ENCODE measurements around the gene STRIP1.

The STRIP1 gene

GRCh38 chr1:109997204-109997866 lies 37.1 kb upstream of the STRIP1 start:
- H3K79me1 ChIP-seq (replicated peaks; ENCODE audit: low read length, poor library complexity, severe bottlenecking), result peaks cover 34% of the 10 kb centered on the region
- 97% methylated on average over 6 of the region's 7 CpGs for whole genome bisulfite sequencing
- no peak for DNase-seq
- H2BK12ac ChIP-seq (ENCODE audit: low read length in 2 of 2), result no peak overlapping the region
- no peak overlapping the region for H2AFZ ChIP-seq (ENCODE audit: low read depth, low read length)
- H3K36me3 ChIP-seq (ENCODE audit: control insufficient read depth in 1 of 2, insufficient read depth in 2 of 2, low read depth in 1 of 2, low read length in 2 of 2), result peaks cover 3 to 22% of the 10 kb centered on the region in 2 experiments
- H3K4ac ChIP-seq (ENCODE audit: low read depth in 1 of 2, low read length in 2 of 2), result peak overlapping the region in 1 of 2 experiments; percentile 10
- no peaks in the 10 kb centered on the region for H3K4me1 ChIP-seq (ENCODE audit: control insufficient read depth, insufficient read depth, low read depth, low read length)
- H2BK15ac ChIP-seq (ENCODE audit: low read depth, poor library complexity, severe bottlenecking), result no peak overlapping the region
- H3K18ac ChIP-seq (ENCODE audit: low read depth in 1 of 2, low read length in 2 of 2), result no peak overlapping the region
- H4K8ac ChIP-seq (ENCODE audit: low read length), result no peak overlapping the region
- no peak overlapping the region for H3K23ac ChIP-seq (ENCODE audit: low read length in 2 of 2)
- H3K4me3 ChIP-seq (ENCODE audit: insufficient read depth in 1 of 2, low read depth in 1 of 2, low read length in 2 of 2), result no peak overlapping the region
- H3K27me3 ChIP-seq (ENCODE audit: control insufficient read depth in 1 of 2, insufficient read depth in 1 of 2, low read length in 2 of 2), result no peaks in the 10 kb centered on the region
- no peak overlapping the region for H4K91ac ChIP-seq (ENCODE audit: low read length)
- H2AK5ac ChIP-seq (ENCODE audit: low read length, severe bottlenecking), result no peak overlapping the region
- H3K9ac ChIP-seq (ENCODE audit: low read length), result no peak overlapping the region
- no peak overlapping the region for H3K14ac ChIP-seq (ENCODE audit: low read length in 2 of 2)
- no peak overlapping the region for H2BK5ac ChIP-seq (ENCODE audit: low read depth, low read length, poor library complexity, severe bottlenecking)
- no peak overlapping the region for H3K4me2 ChIP-seq (ENCODE audit: low read length, poor library complexity, severe bottlenecking)
- H3K27ac ChIP-seq (ENCODE audit: low read length, poor library complexity, severe bottlenecking), result peak overlapping the region; percentile 39
- no peak overlapping the region for H2BK120ac ChIP-seq (ENCODE audit: low read depth, low read length)
- H3K9me3 ChIP-seq (ENCODE audit: control insufficient read depth, low read length), result no peaks in the 10 kb centered on the region

DNA sequence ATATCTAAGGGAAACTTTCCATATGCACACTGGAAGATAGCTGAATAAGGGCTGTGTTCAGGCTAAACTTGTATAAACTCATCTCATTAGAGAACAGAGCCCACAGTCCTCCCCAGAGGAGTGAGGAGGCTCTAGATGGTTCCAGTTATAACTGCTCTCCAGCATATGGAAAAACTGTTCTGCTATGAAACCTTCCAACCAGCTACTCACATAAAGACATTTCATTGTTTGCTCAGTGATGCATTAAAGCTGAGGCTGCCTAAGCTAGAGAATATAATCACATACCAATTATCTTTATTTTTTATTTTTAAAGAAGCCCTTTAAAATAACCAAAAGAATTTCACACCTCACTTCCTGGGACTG lies 36.6 kb upstream of the STRIP1 start:
- H3K23ac ChIP-seq (ENCODE audit: low read length in 2 of 2), result no peak overlapping the region
- DNase-seq, result no peak
- peaks cover 3 to 22% of the 10 kb centered on the region in 2 experiments for H3K36me3 ChIP-seq (ENCODE audit: control insufficient read depth in 1 of 2, insufficient read depth in 2 of 2, low read depth in 1 of 2, low read length in 2 of 2)
- H4K91ac ChIP-seq (ENCODE audit: low read length), result no peak overlapping the region
- no peak overlapping the region for H3K14ac ChIP-seq (ENCODE audit: low read length in 2 of 2)
- H2AK5ac ChIP-seq (ENCODE audit: low read length, severe bottlenecking), result no peak overlapping the region
- H3K4me1 ChIP-seq (ENCODE audit: control insufficient read depth, insufficient read depth, low read depth, low read length), result no peaks in the 10 kb centered on the region
- H3K9ac ChIP-seq (ENCODE audit: low read length), result no peak overlapping the region
- H2AFZ ChIP-seq (ENCODE audit: low read depth, low read length), result no peak overlapping the region
- H3K4me3 ChIP-seq (ENCODE audit: insufficient read depth in 1 of 2, low read depth in 1 of 2, low read length in 2 of 2), result no peak overlapping the region
- H3K79me1 ChIP-seq (replicated peaks; ENCODE audit: low read length, poor library complexity, severe bottlenecking), result peaks cover 32% of the 10 kb centered on the region
- H2BK15ac ChIP-seq (ENCODE audit: low read depth, poor library complexity, severe bottlenecking), result no peak overlapping the region
- H3K18ac ChIP-seq (ENCODE audit: low read depth in 1 of 2, low read length in 2 of 2), result no peak overlapping the region
- H3K9me3 ChIP-seq (ENCODE audit: control insufficient read depth, low read length), result no peaks in the 10 kb centered on the region
- no peaks in the 10 kb centered on the region for H3K27me3 ChIP-seq (ENCODE audit: control insufficient read depth in 1 of 2, insufficient read depth in 1 of 2, low read length in 2 of 2)
- H4K8ac ChIP-seq (ENCODE audit: low read length), result no peak overlapping the region
- H2BK12ac ChIP-seq (ENCODE audit: low read length in 2 of 2), result no peak overlapping the region
- H3K4ac ChIP-seq (ENCODE audit: low read depth in 1 of 2, low read length in 2 of 2), result no peak overlapping the region
- no peak overlapping the region for H2BK120ac ChIP-seq (ENCODE audit: low read depth, low read length)
- H2BK5ac ChIP-seq (ENCODE audit: low read depth, low read length, poor library complexity, severe bottlenecking), result no peak overlapping the region
- peak overlapping the region; percentile 39 for H3K27ac ChIP-seq (ENCODE audit: low read length, poor library complexity, severe bottlenecking)
- no peak overlapping the region for H3K4me2 ChIP-seq (ENCODE audit: low read length, poor library complexity, severe bottlenecking)

GRCh38 chr1:110002695-110003094 lies 31.7 kb upstream of the STRIP1 start:
- H2AK5ac ChIP-seq (ENCODE audit: low read length, severe bottlenecking), result no peak overlapping the region
- peaks cover 0 to 5% of the 10 kb centered on the region in 2 experiments for H3K36me3 ChIP-seq (ENCODE audit: control insufficient read depth in 1 of 2, insufficient read depth in 2 of 2, low read depth in 1 of 2, low read length in 2 of 2)
- H3K4me1 ChIP-seq (ENCODE audit: control insufficient read depth, insufficient read depth, low read depth, low read length), result peaks cover 2% of the 10 kb centered on the region
- DNase-seq, result no peak
- no peak overlapping the region for H3K18ac ChIP-seq (ENCODE audit: low read depth in 1 of 2, low read length in 2 of 2)
- H3K4ac ChIP-seq (ENCODE audit: low read depth in 1 of 2, low read length in 2 of 2), result no peak overlapping the region
- H2BK15ac ChIP-seq (ENCODE audit: low read depth, poor library complexity, severe bottlenecking), result no peak overlapping the region
- no peak overlapping the region for H2BK120ac ChIP-seq (ENCODE audit: low read depth, low read length)
- H3K79me1 ChIP-seq (replicated peaks; ENCODE audit: low read length, poor library complexity, severe bottlenecking), result peaks cover 16% of the 10 kb centered on the region
- peak overlapping the region; percentile 39 for H3K27ac ChIP-seq (ENCODE audit: low read length, poor library complexity, severe bottlenecking)
- H3K14ac ChIP-seq (ENCODE audit: low read length in 2 of 2), result no peak overlapping the region
- H3K4me2 ChIP-seq (ENCODE audit: low read length, poor library complexity, severe bottlenecking), result no peak overlapping the region
- no peak overlapping the region for H4K91ac ChIP-seq (ENCODE audit: low read length)
- H3K23ac ChIP-seq (ENCODE audit: low read length in 2 of 2), result no peak overlapping the region
- H4K8ac ChIP-seq (ENCODE audit: low read length), result no peak overlapping the region
- H2AFZ ChIP-seq (ENCODE audit: low read depth, low read length), result no peak overlapping the region
- H3K4me3 ChIP-seq (ENCODE audit: insufficient read depth in 1 of 2, low read depth in 1 of 2, low read length in 2 of 2), result no peak overlapping the region
- H3K9me3 ChIP-seq (ENCODE audit: control insufficient read depth, low read length), result no peaks in the 10 kb centered on the region
- no peak overlapping the region for H2BK5ac ChIP-seq (ENCODE audit: low read depth, low read length, poor library complexity, severe bottlenecking)
- no CpG with 5 or more reads among the region's 1 CpG for WGBS
- H2BK12ac ChIP-seq (ENCODE audit: low read length in 2 of 2), result no peak overlapping the region
- peak overlapping the region; percentile 81 for H3K9ac ChIP-seq (ENCODE audit: low read length)
- no peaks in the 10 kb centered on the region for H3K27me3 ChIP-seq (ENCODE audit: control insufficient read depth in 1 of 2, insufficient read depth in 1 of 2, low read length in 2 of 2)

GRCh38 chr1:110003747-110004428 lies 30.5 kb upstream of the STRIP1 start:
- no peaks in the 10 kb centered on the region for H3K9me3 ChIP-seq (ENCODE audit: control insufficient read depth, low read length)
- no peak overlapping the region for H2AFZ ChIP-seq (ENCODE audit: low read depth, low read length)
- no peak overlapping the region for H3K23ac ChIP-seq (ENCODE audit: low read length in 2 of 2)
- H3K4me2 ChIP-seq (ENCODE audit: low read length, poor library complexity, severe bottlenecking), result peak overlapping the region; percentile 64
- peak overlapping the region; percentile 19 for H4K8ac ChIP-seq (ENCODE audit: low read length)
- no peak overlapping the region for H4K91ac ChIP-seq (ENCODE audit: low read length)
- H3K27me3 ChIP-seq (ENCODE audit: control insufficient read depth in 1 of 2, insufficient read depth in 1 of 2, low read length in 2 of 2), result no peaks in the 10 kb centered on the region
- DNase-seq, result peak; percentile 99
- peak overlapping the region in 1 of 2 experiments; percentile 69 for H3K4me3 ChIP-seq (ENCODE audit: insufficient read depth in 1 of 2, low read depth in 1 of 2, low read length in 2 of 2)
- H3K4ac ChIP-seq (ENCODE audit: low read depth in 1 of 2, low read length in 2 of 2), result no peak overlapping the region
- peak overlapping the region; percentile 81 for H3K9ac ChIP-seq (ENCODE audit: low read length)
- no peak overlapping the region for H2AK5ac ChIP-seq (ENCODE audit: low read length, severe bottlenecking)
- no peak overlapping the region for H2BK15ac ChIP-seq (ENCODE audit: low read depth, poor library complexity, severe bottlenecking)
- H3K79me1 ChIP-seq (replicated peaks; ENCODE audit: low read length, poor library complexity, severe bottlenecking), result peaks cover 13% of the 10 kb centered on the region
- no peak overlapping the region for H2BK120ac ChIP-seq (ENCODE audit: low read depth, low read length)
- under 1% methylated on average over 5 of the region's 8 CpGs for WGBS
- H3K18ac ChIP-seq (ENCODE audit: low read depth in 1 of 2, low read length in 2 of 2), result peak overlapping the region in 1 of 2 experiments; percentile 50
- H3K27ac ChIP-seq (ENCODE audit: low read length, poor library complexity, severe bottlenecking), result peak overlapping the region; percentile 93
- peak overlapping the region; percentile 25 for H2BK5ac ChIP-seq (ENCODE audit: low read depth, low read length, poor library complexity, severe bottlenecking)
- H3K4me1 ChIP-seq (ENCODE audit: control insufficient read depth, insufficient read depth, low read depth, low read length), result peaks cover 2% of the 10 kb centered on the region
- peaks cover under 1 to 9% of the 10 kb centered on the region in 2 experiments for H3K36me3 ChIP-seq (ENCODE audit: control insufficient read depth in 1 of 2, insufficient read depth in 2 of 2, low read depth in 1 of 2, low read length in 2 of 2)
- H2BK12ac ChIP-seq (ENCODE audit: low read length in 2 of 2), result peak overlapping the region in 1 of 2 experiments; percentile 18
- H3K14ac ChIP-seq (ENCODE audit: low read length in 2 of 2), result no peak overlapping the region

All from mesenchymal stem cell (in vitro differentiated cells and primary cell).